ENCODE results near the gene DDRGK1. TPM values are rescaled to one million over a fixed set of nuclear protein-coding genes. Genes with fewer than 3 reads are reported as not detected.

Gene DDRGK1
- total RNA-seq, 6 experiments from 2014 or later = 30.3 to 68.3 (median 31.5) TPM

- H3K4me3 Mint-ChIP-seq = no peak overlapping the region
- TF ChIP-seq CTCF (IDR thresholded peaks at IDR 0.05) = no peak
- no peak overlapping the region for H3K27ac Mint-ChIP-seq
- no peaks in the 10 kb centered on the region for H3K36me3 Mint-ChIP-seq (ENCODE audit: low read depth)
- H3K4me1 Mint-ChIP-seq (ENCODE audit: low read depth) = peaks cover 11% of the 10 kb centered on the region; the same call in 1 of the 2 replicates
- no peaks in the 10 kb centered on the region for H3K9me3 Mint-ChIP-seq
- H3K27me3 Mint-ChIP-seq (ENCODE audit: insufficient read depth) = peaks cover 2% of the 10 kb centered on the region; the same call in 1 of the 2 replicates
- no peak for DNase-seq
Measured at GRCh38 chr20:3228750-3229032, 24.2 kb upstream of the DDRGK1 start.

- Mint-ChIP-seq H3K9me3 (no peaks in the 10 kb centered on the region), H3K4me1 (ENCODE audit: low read depth) (peaks cover 11% of the 10 kb centered on the region; the same call in 1 of the 2 replicates), H3K27me3 (ENCODE audit: insufficient read depth) (peaks cover 2% of the 10 kb centered on the region; the same call in 1 of the 2 replicates), H3K27ac (no peak overlapping the region), H3K4me3 (no peak overlapping the region), H3K36me3 (ENCODE audit: low read depth) (no peaks in the 10 kb centered on the region)
- TF ChIP-seq CTCF (IDR thresholded peaks at IDR 0.05) = no peak
- no peak for DNase-seq
Measured at GRCh38 chr20:3227936-3228749, 23.7 kb upstream of the DDRGK1 start.

GRCh38 chr20:3227506-3227905 is 23.0 kb upstream of the DDRGK1 start:
- no peaks in the 10 kb centered on the region for H3K36me3 Mint-ChIP-seq (ENCODE audit: low read depth)
- no peak for TF ChIP-seq CTCF (IDR thresholded peaks at IDR 0.05)
- no peak overlapping the region for H3K4me3 Mint-ChIP-seq
- H3K4me1 Mint-ChIP-seq (ENCODE audit: low read depth) = peaks cover 11% of the 10 kb centered on the region; the same call in 1 of the 2 replicates
- H3K27me3 Mint-ChIP-seq (ENCODE audit: insufficient read depth) = peaks cover 2% of the 10 kb centered on the region; the same call in 1 of the 2 replicates
- H3K27ac Mint-ChIP-seq = no peak overlapping the region
- no peaks in the 10 kb centered on the region for H3K9me3 Mint-ChIP-seq
- no peak for DNase-seq

GRCh38 chr20:3226864-3227263 is 22.4 kb upstream of the DDRGK1 start:
- Mint-ChIP-seq H3K27me3 (ENCODE audit: insufficient read depth) (peaks cover 2% of the 10 kb centered on the region; the same call in 1 of the 2 replicates), H3K9me3 (no peaks in the 10 kb centered on the region), H3K4me3 (no peak overlapping the region; the same call in 1 of the 2 replicates), H3K4me1 (ENCODE audit: low read depth) (peaks cover 11% of the 10 kb centered on the region; the same call in 1 of the 2 replicates), H3K36me3 (ENCODE audit: low read depth) (no peaks in the 10 kb centered on the region), H3K27ac (no peak overlapping the region)
- TF ChIP-seq CTCF (IDR thresholded peaks at IDR 0.05) = no peak
- DNase-seq = no peak

GRCh38 chr20:3226093-3226492 is 21.6 kb upstream of the DDRGK1 start:
- H3K4me1 Mint-ChIP-seq (ENCODE audit: low read depth) = peaks cover 11% of the 10 kb centered on the region; the same call in 1 of the 2 replicates
- H3K27me3 Mint-ChIP-seq (ENCODE audit: insufficient read depth) = peaks cover 2% of the 10 kb centered on the region; the same call in 1 of the 2 replicates
- no peak overlapping the region for H3K4me3 Mint-ChIP-seq
- H3K9me3 Mint-ChIP-seq = no peaks in the 10 kb centered on the region
- no peak for DNase-seq
- H3K36me3 Mint-ChIP-seq (ENCODE audit: low read depth) = peaks cover 5% of the 10 kb centered on the region; the same call in 1 of the 2 replicates
- TF ChIP-seq CTCF (IDR thresholded peaks at IDR 0.05) = no peak
- no peak overlapping the region for H3K27ac Mint-ChIP-seq
